GM21381 (cell line): ENCODE results near the gene DNASE2B.
"Not testable (repeated sequence)": the region's sequence is repeated elsewhere in the genome, so short reads cannot be mapped to it uniquely, and the experiment has no call there.

ENCODE experiments used
- ATAC-seq: cut with Tn5 transposase; IDR thresholded peaks from one replicate; pipeline ENCODE4 v1.9.1; 2021; ENCODE audit warnings: mild to moderate bottlenecking, moderate library complexity; ENCODE audit not compliant: unreplicated experiment

Gene DNASE2B

DNA sequence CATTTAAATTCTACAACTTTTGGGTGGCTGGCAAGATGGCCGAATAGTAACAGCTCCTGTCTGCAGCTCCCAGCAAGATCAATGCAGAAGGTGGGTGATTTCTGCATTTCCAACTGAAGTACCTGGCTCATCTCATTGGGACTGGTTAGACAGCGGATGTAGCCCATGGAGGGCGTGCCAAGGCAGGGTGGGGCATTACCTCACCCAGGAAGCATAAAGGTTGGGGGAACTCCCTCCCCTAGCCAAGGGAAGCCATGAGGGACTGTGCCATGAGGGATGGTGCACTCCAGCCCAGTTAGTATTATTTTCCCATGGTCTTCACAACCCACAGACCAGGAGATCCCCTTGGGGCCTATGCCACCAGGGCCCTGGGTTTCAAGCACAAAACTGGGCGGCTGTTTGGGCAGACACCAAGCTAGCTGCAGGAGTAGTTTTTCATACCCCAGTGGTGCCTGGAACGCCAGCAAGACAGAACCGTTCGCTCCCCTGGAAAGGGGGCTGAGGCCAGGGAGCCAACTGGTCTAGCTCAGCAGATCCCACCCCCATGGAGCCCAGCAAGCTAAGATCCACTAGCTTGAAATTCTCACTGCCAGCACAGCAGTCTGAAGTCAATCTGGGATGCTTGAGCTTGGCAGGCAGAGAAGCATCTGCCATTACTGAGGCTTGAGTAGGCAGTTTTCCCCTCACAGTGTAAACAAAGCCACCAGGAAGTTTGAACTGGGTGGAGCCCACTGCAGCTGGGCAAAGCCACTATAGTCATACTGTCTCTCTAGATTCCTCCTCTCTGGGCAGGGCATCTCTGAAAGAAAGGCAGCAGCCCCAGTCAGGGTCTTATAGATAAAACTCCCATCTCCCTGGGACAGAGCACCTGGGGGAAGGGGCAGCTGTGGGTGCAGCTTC, 44.7 kb downstream of the DNASE2B start:
- not testable (repeated sequence) for ATAC-seq

DNA sequence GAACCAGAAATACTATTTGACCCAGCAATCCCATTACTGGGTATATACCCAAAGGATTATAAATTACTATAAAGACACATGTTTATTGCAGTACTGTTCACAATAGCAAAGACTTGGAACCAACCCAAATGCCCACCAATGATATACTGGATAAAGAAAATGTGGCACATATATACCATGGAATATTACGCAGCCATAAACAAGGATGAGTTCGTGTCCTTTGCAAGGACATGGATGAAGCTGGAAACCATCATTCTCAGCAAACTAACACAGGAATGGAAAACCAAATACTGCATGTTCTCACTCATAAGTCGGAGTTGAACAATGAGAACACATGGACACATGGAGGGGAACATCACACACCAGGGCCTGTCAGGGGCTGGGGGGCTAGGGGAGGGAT, 50.4 kb downstream of the DNASE2B start:
- not testable (repeated sequence) for ATAC-seq

- ATAC-seq, result no peak
Measured at GRCh38 chr1:84450910-84451309, 52.6 kb downstream of the DNASE2B start.

DNA sequence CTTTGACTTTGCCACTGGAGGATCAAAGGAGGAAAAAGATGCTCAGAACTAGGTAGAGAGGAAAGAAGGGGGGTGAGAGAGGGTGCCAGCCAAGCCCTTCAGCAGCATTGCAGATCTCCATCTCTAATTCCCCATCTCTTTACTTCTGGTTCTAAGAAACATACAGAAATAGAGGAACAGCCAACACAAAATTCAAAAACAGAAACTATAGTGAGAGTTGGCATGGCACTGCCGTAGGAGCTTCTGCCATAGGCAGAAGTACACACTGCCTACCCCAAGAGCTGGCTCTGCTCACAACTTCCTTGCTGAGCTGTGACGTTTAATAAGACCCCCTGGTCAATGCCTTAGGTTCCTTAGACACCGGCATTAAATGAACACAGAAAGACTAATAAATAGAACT, 54.2 kb downstream of the DNASE2B start:
- ATAC-seq, result no peak

DNA sequence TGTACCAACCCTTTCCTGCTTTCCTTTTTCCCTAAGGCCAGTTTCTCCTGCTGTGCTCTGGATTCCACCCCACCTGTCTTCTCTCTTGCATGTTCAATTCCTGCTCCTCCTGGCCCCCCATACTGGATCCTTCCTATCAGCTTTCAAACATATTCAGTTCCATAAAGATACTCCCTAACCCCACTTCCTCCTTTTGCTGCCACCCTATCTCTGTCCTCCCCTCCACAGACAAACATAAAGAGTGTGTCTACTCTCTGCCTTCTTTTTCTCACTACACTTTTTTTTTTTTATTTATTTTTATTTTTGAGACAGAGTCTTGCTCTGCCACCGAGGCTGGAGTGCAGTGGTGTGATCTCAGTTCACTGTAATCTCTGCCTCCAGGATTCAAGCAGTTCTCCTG, 63.8 kb downstream of the DNASE2B start:
- no peak for ATAC-seq
